Bronchial epithelial cell (primary cell): ENCODE measurements around the gene RINL. TPM values are rescaled to one million over a fixed set of nuclear protein-coding genes. Genes with fewer than 3 reads are reported as not detected.

Source experiments
- DNase-seq: peaks from one replicate; pipeline ENCODE4 v3.0.0-alpha.2; 2010; ENCODE audit warnings: low read depth
- FAIRE-seq: peaks from 2 replicates; lab custom pipeline; 2011; peaks lifted over from hg19 to GRCh38; lab: Jason Lieb, UNC
- H3K27me3 ChIP-seq: 2 replicates; pipeline ENCODE4 v1.5.1; 2011; ENCODE audit warnings: low read length; ENCODE audit not compliant: control insufficient read depth, insufficient read depth
- H3K36me3 ChIP-seq: 2 replicates; pipeline ENCODE4 v1.5.1; 2011; ENCODE audit warnings: low read length; ENCODE audit not compliant: control insufficient read depth, insufficient read depth
- H3K4me3 ChIP-seq: 2 replicates; pipeline ENCODE4 v1.5.1; 2011; ENCODE audit warnings: mild to moderate bottlenecking, low read depth, low read length, control low read depth
- CTCF ChIP-seq: IDR thresholded peaks from 2 replicates; pipeline ENCODE4 v1.5.1; 2011; ENCODE audit warnings: mild to moderate bottlenecking, moderate library complexity, low read length, control low read depth, inconsistent platforms; ENCODE audit not compliant: insufficient read depth, severe bottlenecking
- total RNA-seq: library from RNA; depleted of rRNA; stranded (reverse); fragments of >200 nt; gene quantifications from 2 replicates; pipeline ENCODE4 v1.2.1, GENCODE V29; 2014

The RINL gene
- total RNA-seq, 1 donor from 2014 or later, result 8.7 TPM

DNA sequence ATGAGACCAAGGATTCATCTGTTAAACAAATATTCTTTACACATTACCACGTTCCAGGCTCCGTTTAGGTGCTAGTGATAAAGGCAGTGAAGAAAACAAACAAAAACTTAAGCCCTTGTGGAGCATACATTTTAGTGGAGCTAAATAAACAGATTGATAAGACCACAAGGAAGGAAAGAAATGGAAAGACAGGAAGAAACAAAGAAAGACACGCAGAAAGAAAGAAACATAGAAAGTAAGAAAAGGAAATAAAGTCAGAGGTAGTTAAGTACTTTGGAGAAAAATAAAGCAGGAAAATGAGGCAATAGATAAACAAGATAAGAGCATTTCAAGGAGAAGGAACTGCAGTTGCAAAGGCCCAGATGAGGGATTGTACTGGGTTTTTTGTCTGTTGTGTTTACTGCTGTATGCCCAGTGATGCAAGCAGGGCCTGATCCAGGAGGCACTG lies 22.7 kb upstream of the RINL start:
- Histone ChIP-seq H3K27me3 (no peaks in the 10 kb centered on the region), H3K36me3 (peaks cover 10% of the 10 kb centered on the region), H3K4me3 (no peak overlapping the region)
- TF ChIP-seq CTCF, result no peak
- DNase-seq, result no peak
- FAIRE-seq, result no peak

DNA sequence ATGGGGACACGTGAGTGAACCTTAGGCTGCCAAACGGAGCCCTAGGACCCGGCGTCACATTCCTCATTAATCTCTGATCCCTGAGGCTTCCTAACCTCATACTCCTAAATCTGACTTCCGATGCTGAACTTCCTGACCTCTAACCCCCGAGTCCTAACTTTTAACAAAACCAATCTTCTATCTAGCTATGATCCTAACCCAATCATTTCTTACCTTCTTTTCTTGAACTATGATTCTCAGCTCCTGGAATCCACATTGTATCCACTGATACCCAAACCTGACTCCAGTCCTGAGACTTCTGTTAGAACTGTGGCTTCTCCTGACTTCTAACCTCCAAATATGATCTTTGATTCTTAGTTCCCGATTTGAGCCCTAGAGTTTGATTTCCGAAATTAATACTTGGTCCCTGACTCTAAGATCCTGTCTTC lies 22.1 kb upstream of the RINL start:
- Histone ChIP-seq H3K27me3 (no peaks in the 10 kb centered on the region), H3K36me3 (peaks cover 4% of the 10 kb centered on the region), H3K4me3 (peak overlapping the region; percentile 74)
- FAIRE-seq, result no peak
- no peak for DNase-seq
- TF ChIP-seq CTCF, result no peak

DNA sequence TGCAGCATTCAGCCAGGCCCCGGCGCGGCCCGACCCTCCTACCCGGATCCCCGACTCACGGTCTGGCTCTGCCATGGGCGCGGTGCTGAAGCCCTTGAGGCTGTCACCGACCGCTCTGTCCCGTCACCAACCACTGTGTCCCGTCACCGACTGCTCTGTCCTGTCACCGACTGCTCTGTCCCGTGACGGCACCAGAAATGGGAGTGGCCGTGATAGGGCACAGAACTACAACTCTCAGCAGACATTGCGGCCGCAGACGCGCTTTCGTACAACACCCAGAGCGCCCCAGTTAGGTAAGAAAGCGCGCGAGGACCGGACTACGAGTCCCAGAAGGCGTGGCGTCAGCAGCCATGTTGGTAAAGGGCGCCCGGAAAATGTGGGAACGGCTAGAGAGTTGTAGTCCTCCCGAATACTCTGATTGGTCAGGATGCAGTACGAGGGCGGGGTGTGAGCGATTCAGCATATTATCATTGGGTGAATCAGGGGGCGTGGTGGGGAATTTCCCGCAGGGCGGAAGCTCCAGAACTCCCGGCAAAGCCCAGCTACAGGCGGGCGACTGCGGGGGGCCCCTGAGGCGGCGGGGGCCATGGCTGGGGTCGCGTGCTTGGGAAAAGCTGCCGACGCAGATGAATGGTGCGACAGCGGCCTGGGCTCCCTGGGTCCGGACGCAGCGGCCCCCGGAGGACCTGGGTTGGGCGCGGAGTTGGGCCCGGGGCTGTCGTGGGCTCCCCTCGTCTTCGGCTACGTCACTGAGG lies 21.5 kb upstream of the RINL start, which contains the start of the genes NFKBIB and SIRT2:
NFKBIB (plus strand) TSS at position 523 of the 755 bp plus-strand sequence; CDS start at position 587, 64 bp downstream.
SIRT2 (minus strand) TSS at position 172 of the 755 bp plus-strand sequence; CDS start at position 75, 97 bp downstream.
- Histone ChIP-seq H3K36me3 (no peaks in the 10 kb centered on the region), H3K4me3 (peak within 1 kb of the TSS; percentile 74), H3K27me3 (no peaks in the 10 kb centered on the region)
- FAIRE-seq, result peak; percentile 68
- TF ChIP-seq CTCF, result no peak
- peak; percentile 99 for DNase-seq

GRCh38 chr19:38898788-38899446 lies 20.8 kb upstream of the RINL start:
- peak overlapping the region; percentile 74 for H3K4me3 ChIP-seq
- FAIRE-seq (no peak), DNase-seq (peak; percentile 7)
- no peaks in the 10 kb centered on the region for H3K27me3 ChIP-seq
- no peak for TF ChIP-seq CTCF
- H3K36me3 ChIP-seq, result no peaks in the 10 kb centered on the region

DNA sequence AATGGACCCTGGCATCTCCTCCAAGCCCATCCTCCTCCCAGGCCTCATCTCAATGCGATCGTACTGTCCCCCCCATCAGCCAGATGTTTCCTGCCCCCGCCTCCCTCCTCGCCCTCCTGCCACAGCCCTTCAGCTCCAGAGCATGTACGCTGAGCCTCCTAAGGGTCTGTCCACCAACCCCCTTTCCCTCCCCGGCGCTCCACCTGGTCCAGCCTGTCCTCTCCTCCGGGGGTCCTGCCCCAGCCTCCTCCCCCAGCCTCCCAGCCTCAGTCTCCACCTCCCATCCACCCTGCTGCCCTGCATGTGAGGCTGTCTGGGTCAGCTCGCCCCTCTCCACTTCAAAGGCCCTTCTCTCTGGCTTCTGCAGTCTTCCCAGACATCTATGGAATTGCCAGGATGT lies 16.9 kb upstream of the RINL start:
- Histone ChIP-seq H3K27me3 (no peaks in the 10 kb centered on the region), H3K36me3 (peaks cover 5% of the 10 kb centered on the region), H3K4me3 (no peak overlapping the region)
- TF ChIP-seq CTCF, result no peak
- FAIRE-seq (no peak), DNase-seq (no peak)
